Suppressor macrophage treated with lipopolysaccharide for 1 hour (primary cell): Measurements from ENCODE around the gene MRPL39.

Experiments used
- DNase-seq, 3 donors: peaks; one replicate each; pipeline ENCODE4 v3.0.0-alpha.2; 2020 to 2022

MRPL39 gene

GRCh38 chr21:25608044-25608737 is 910 bp upstream of the MRPL39 start:
- peak; percentile 86 to 90 (median 89) for DNase-seq

GRCh38 chr21:25589887-25590286 is 17.4 kb downstream of the MRPL39 start:
- peak in 2 of 3 donors; percentile 49 to 69 for DNase-seq

GRCh38 chr21:25586791-25587190 is 20.5 kb downstream of the MRPL39 start:
- DNase-seq, result peak in 1 of 3 donors; percentile 53

GRCh38 chr21:25586326-25586725 is 21.0 kb downstream of the MRPL39 start:
- peak in 2 of 3 donors; percentile 56 to 61 for DNase-seq

GRCh38 chr21:25584833-25585676 is 22.2 kb downstream of the MRPL39 start:
- DNase-seq, result peak; percentile 47 to 74 (median 71)

- peak; percentile 57 to 70 (median 68) for DNase-seq
Measured at GRCh38 chr21:25583370-25584130, 23.7 kb downstream of the MRPL39 start.

- DNase-seq, result peak in 2 of 3 donors; percentile 61 to 73
Measured at GRCh38 chr21:25582888-25583287, 24.4 kb downstream of the MRPL39 start.

- peak in 2 of 3 donors; percentile 59 to 68 for DNase-seq
Measured at GRCh38 chr21:25582164-25582790, 25.0 kb downstream of the MRPL39 start.

GRCh38 chr21:25581582-25581981 is 25.7 kb downstream of the MRPL39 start:
- DNase-seq, result peak in 2 of 3 donors; percentile 48 to 53

- DNase-seq, result peak in 2 of 3 donors; percentile 63 to 66
Measured at GRCh38 chr21:25580912-25581260, 26.4 kb downstream of the MRPL39 start.

- peak in 2 of 3 donors; percentile 68 to 70 for DNase-seq
Measured at GRCh38 chr21:25579226-25580013, 27.9 kb downstream of the MRPL39 start.

- DNase-seq, result peak; percentile 61 to 71 (median 64)
Measured at GRCh38 chr21:25578056-25578961, 29.0 kb downstream of the MRPL39 start.

GRCh38 chr21:25577424-25578055 is 29.7 kb downstream of the MRPL39 start:
- peak in 2 of 3 donors; percentile 54 to 67 for DNase-seq

GRCh38 chr21:25573409-25574206 is 33.7 kb downstream of the MRPL39 start:
- peak; percentile 84 to 97 (median 94) for DNase-seq

GRCh38 chr21:25572861-25573310 is 34.4 kb downstream of the MRPL39 start:
- DNase-seq, result peak in 2 of 3 donors; percentile 74 to 77

- peak in 2 of 3 donors; percentile 59 to 60 for DNase-seq
Measured at GRCh38 chr21:25571726-25572121, 35.6 kb downstream of the MRPL39 start.

GRCh38 chr21:25569711-25570110 is 37.6 kb downstream of the MRPL39 start:
- DNase-seq, result no peak

- peak in 2 of 3 donors; percentile 42 to 59 for DNase-seq
Measured at GRCh38 chr21:25569084-25569483, 38.2 kb downstream of the MRPL39 start.

- peak; percentile 73 to 78 (median 78) for DNase-seq
Measured at GRCh38 chr21:25568246-25568645, 39.0 kb downstream of the MRPL39 start.
